NCI-H526 (cell line): ENCODE measurements around the gene HNRNPC.
A peak's percentile ranks its signal among the peaks of the same experiment; 100 is the strongest.
"Not testable (repeated sequence)": the region's sequence is repeated elsewhere in the genome, so short reads cannot be mapped to it uniquely, and the experiment has no call there.

ENCODE experiments used
- DNase-seq, 2 experiments: peaks; one replicate each; lab custom pipeline; 2025; lab: John Stamatoyannopoulos, UW

Gene HNRNPC

DNA sequence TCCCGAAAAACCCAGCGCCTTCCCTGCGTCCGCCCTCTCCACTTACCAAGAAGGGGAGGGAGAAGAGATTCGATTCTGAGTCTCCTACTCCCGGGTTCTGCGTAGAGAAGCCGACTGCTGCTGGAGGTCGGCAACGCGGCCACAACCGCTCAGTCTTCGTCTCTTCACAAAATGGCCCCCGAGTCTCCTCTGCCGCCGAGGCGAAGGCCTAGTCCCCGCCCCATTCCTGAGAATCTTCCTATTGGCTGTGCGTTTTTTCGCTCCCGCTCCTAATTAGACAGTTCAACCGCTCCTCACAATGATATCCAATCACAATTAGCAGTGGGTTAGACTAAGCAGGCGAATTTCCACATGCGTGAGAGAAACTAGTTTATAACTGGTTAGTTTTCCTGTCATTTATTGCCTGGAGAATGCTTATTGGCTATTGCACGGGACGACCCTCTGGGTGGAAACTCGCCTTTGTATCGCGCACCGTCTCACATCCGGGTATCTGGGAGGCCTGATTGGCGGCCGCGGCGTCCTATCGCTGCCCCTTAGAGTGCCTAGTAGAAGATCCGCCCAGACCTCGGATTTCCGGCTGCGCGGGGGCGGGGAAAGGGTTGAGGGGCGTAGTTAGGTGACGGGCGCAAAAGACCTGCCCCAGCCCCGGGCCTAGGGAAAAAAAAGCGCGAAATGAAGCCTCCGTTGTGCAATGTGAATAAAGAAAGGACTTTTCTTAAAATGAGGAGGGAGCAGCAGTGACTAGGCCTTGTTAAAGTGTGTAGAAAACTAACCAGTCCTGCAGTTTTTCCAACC is at the start of gene HNRNPC:
Gene HNRNPC (minus strand): TSS at position 191 of the 795 bp plus-strand sequence. CDS start 35,249 bp downstream, outside the sequence.
- DNase-seq = peak; percentile 100

DNA sequence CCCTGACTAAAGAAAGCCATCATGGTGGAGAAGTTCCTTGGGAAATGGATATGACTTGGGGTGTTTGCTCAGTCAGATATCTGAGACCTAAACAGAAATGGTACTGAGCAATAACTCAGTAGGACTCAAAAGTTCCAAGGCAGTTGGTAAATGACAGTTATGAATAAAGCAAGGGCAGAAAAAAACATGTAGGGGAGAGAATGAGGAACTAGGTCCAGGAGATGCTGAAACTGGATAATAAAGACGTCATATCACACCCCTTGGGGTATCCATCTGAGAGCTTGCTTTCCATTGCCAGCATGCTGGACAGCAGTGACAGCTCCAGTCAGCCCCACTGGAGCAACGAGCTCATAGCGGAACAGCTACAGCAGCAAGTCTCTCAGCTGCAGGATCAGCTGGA is 48.2 kb upstream of the HNRNPC start:
- DNase-seq = peak in 1 of 2 experiments; percentile 11

DNA sequence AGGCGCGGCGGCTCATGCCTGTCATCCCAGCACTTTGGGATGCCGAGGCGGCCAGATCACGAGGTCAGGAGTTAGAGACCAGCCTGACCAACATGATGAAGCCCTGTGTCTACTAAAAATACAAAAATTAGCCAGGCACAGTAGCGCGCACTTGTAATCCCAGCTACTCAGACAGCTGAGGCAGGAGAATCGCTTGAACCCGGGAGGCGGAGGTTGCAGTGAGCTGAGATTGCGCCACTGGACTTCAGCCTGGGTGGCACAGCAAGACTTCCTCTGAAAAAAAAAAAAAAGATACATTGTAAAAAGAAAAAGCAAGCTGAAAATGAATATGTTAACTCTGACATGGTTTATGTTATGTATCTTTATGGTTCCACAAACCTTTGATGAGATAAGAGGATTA is 44.3 kb upstream of the HNRNPC start:
- DNase-seq = no peak

DNA sequence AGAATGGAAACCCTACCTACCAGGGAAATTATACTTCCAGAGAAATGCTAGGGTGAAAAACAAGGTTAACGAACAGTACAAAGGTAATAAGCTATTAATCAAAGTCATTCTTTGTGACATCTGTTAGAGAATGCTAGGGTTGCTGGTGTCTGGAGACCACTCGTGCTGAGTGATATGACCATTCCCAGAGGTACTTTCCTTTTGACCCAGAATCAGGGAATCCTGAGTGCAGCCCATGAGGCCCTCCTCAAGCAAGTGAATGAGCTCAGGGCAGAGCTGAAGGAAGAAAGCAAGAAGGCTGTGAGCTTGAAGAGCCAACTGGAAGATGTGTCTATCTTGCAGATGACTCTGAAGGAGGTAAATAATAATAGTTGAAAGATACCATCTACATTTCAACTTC is 42.4 kb upstream of the HNRNPC start:
- no peak for DNase-seq

DNA sequence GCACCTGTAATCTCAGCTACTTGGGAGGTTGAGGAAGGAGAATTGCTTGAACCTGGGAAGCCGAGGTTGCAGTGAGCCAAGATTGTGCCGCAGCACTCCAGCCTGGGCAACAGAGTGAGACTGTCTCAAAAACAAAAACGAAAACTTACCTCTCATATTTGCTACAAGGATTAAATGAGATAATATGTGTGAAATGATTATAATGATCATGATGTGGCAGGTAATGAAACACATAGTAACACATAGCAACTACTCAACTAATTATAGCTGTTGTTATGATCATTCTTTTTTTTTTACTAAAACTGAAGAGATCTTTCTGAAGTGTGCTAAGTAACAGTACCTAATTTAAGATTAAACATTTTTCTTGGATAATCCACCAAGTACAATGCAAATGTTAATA is 40.7 kb upstream of the HNRNPC start:
- DNase-seq = no peak

DNA sequence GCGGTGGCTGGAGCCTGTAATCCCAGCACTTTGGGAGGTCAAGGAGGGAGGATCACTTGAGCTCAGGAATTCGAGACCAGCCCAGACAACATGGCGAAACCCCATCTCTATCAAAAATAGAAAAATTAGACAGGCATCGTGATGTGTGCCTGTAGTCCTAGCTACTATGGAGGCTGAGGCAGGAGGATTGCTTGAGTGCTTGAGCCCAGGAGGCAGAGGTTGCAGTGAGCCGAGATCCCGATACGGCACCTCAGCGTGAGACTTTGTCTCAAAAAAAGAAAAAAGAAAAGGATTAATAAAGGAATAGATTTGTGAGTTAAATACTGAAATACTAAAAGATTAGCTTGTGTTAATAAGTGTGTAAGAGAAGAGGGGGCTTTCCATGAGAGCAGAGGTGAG is 40.0 kb upstream of the HNRNPC start:
- no peak for DNase-seq

DNA sequence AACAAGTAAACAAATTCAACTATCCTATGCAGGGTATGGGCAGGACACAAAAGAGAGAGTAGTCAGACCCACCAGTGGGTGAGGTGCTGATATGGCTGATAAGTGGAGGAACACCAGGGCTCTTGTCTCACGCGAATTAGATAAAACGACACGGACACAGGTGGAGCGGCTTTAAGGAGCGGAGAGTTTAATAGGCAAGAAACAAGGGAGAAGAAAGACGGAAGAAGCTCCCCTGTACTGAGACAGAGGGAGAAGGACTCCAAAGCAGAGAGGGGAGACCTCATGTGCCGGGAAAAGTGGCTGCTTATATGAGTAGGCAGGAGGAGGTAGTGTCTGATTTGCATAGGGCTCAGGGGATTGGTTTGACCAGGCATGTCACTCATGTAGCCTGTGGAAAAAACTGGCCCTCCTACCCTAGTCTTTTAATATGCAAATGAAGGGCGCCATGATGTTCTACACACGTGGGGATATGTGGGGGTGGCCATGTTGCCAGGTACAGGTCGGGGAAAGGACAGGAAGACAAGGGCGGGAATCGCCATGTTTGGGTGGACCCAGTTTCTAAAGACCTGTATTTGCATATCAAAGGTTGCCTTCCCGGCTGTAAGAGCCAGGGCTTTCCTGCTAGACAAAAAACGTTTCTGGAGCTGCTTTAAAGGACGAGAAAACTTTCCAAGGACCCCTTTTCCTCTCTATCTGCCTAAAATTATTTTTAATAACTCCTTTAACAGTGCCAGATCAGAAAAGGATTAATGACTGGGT is 39.4 kb upstream of the HNRNPC start:
- DNase-seq = peak; percentile 98 to 99

DNA sequence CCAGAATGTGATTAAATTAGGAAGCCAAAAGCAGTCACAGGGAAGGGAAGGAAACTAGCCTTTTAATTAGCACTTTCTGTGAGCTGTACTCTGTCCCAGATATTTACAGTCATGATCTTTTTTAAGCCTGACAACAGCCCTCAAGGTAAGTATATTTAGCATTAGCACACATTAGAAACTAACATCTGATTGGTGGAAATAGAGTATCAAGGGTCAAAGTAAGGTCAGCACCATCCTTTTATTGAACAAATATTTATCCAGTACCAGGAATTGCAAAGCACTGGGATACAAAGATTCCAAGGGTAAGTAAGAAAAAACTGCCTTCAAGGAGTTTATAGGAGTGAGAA is 38.9 kb upstream of the HNRNPC start:
- DNase-seq = peak in 1 of 2 experiments; percentile 50

DNA sequence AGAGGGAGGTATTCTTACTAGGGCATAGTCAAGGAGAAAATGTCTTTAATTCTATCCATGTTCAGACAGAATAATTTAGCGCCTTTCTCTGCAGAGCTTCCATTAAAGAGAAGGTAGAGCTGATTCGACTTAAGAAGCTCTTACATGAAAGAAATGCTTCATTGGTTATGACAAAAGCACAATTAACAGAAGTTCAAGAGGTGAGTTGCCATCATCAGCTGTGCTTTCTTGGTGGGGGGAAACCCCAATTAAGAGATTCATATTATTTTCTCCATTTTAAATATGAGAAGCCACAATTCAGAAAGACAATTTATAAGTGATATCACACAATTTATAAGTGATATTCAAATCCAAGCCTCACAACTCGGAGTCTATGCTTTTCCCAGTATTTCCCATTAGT is 38.4 kb upstream of the HNRNPC start:
- no peak for DNase-seq

DNA sequence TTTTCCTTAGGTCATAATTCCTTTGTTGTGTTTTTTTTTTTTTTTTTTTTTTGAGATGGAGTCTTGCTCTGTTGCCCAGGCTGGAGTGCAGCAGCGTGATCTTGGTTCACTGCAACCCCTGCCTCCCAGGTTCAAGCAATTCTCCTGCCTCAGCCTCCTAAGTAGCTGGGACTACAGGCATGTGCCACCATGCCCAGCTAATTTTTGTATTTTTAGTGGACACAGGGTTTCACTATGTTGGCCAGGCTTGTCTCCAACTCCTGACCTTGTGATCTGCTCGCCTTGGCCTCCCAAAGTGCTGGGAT is 33.5 kb upstream of the HNRNPC start:
- DNase-seq = not testable (repeated sequence)

DNA sequence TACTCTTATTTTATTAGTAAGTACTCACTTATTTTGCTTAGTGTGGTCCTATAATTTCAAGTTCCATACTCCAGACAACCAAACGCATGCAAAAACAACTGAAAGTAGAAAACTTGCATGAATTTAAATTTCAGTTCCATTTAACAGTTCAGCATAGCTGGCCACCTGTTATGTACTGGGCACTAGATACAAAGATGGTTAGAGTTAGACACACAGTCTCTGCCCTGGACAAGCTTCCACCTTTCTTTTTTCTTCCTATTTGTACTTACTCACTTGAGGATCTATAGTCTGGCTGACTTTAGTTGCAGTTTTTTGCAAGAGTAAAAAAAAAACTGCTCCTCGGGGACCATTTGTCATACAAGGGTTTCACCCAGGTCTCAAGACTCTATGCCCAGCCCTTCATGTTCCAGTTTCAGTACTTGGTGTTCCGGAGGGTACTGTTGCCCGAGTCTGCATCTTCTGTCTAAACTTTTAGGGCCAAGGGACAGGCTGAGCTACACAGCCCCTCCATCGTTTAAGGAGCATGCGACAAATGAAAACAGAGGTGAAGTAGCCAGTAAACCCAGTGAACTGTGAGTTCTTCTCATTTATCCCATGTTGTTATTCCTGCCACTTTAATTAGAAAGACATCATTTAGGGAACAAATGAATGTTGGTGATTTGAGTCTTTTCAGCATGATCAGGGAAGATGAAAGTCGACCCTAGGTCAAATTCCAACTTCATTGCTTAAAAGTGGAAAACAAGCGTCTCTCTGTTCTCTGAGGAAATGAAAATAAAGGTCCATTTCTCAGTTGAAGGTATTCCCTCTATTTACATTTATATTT is 33.0 kb upstream of the HNRNPC start:
- no peak for DNase-seq

DNA sequence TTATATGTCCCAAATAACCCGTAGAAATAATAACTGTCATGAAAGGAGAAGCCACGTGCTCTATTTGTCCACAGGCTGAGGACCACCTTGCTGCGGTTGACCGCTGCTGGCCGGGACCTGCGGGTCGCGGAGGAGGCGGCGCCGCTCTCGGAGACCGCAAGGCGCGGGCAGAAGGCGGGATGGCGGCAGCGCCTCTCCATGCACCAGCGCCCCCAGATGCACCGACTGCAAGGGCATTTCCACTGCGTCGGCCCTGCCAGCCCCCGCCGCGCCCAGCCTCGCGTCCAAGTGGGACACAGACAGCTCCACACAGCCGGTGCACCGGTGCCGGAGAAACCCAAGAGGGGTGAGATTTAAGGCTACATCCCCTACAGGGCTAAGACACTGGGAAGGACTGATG is 31.6 kb upstream of the HNRNPC start:
- peak in 1 of 2 experiments; percentile 20 for DNase-seq

DNA sequence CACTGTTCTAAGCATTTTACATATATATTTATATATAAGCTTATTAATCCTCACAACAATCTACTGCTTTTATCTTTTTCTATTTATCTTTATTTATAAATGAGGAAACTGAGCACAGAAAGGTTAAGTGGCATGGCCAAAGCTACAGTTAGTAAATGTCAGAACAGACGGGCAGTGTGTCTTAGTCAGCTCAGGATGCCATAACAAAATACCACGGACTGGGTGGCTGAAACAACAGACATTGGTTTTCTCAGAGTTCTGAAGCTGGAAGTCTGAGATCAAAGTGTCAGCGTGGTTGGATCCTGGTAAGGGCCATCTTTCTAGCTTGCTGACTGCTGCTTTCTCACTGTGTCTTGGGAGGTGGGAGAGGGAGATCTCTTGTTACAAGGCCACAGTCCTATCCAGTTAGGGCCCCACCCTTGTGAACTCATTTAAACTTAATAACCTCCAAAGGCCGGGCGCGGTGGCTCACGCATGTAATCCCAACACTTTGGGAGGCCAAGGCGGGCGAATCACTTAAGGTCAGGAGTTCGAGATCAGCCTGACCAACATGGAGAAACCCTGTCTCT is 30.4 kb upstream of the HNRNPC start:
- no peak for DNase-seq

DNA sequence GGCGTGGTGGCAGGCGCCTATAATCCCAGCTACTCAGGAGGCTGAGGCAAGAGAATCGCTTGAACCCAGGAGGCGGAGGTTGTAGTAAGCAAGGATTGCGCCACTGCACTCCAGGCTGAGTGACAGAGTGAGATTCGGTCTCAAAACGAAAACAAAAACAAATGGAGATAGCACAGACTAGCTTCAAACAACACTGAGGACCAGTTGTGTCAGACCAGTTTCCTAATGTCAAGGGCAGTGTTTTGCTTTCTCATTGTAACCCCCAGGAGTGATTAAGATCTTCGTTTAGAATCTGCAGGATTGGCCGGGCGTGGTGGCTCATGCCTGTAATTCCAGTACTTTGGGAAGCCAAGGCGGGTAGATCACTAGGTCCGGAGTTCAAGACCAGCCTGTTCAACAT is 29.1 kb upstream of the HNRNPC start:
- DNase-seq = no peak

DNA sequence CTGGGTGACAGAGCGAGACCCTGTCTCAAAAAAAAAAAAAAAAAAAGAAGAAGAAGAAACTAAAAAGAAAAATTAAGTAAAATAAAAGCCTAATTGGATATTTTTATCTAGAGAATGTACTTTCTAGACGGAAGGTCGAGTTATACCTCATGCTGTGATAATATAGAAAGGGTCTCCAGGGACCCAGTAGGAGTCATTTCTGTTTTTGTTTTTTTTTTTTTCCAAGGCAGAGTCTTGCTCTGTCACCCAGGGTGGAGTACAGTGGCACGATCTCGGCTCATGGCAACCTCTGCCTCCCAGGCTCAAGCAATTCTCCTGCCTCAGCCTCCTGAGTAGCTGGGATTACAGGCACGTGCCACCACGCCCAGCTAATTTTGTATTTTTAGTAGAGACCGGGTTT is 24.8 kb upstream of the HNRNPC start:
- not testable (repeated sequence) for DNase-seq

DNA sequence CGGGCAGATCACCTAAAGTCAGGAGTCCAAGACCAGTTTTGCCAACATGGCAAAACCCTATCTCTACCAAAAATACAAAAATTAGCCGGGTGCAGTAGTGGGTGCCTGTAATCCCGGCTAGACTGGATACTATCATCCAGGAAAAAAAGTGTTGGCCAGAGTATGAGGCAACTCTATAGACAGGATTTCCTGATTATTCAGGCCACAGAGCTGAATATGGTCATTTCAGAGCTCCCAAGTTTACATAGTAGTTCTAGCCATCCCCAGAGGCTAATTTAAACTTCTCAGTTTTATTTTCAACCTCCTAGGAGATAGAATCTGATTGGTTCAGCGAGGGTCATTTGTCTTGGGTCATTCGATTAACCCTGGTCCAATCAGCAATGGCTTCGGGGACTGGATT is 17.9 kb upstream of the HNRNPC start:
- DNase-seq = no peak

DNA sequence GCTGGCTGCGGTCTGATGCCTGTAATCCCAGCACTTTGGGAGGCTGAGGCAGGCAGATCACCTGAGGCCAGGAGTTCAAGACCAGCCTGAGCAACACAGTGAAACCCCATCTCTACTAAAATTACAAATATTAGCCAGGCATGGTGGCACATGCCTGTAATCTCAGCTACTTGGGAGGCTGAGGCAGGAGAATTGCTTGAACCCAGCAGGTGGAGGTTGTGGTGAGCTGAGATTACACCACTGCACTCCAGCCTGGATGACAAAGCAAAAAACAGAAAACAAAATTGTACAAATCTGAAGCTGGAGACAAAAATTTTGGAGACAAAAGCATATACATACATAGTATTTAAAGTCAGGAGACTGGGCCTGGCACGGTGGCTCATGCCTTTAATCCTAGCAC is 17.3 kb upstream of the HNRNPC start:
- not testable (repeated sequence) for DNase-seq

DNA sequence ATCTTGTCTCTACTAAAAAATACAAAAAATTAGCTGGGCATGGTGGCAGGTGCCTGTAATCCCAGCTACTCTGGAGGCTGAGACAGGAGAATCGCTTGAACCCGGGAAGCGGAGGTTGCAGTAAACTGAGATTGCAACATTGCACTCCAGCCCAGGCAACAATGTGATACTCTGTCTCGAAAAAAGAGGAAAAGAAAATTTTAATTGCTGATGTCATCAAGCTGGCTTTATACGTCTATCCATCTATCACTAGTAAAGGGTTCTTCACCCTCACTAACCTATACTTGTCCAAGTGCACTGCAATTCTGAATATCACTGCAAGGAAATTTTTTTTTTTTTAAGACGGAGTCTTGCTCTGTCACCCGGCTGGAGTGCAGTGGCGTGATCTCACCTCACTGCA is 12.7 kb upstream of the HNRNPC start:
- DNase-seq = not testable (repeated sequence)

DNA sequence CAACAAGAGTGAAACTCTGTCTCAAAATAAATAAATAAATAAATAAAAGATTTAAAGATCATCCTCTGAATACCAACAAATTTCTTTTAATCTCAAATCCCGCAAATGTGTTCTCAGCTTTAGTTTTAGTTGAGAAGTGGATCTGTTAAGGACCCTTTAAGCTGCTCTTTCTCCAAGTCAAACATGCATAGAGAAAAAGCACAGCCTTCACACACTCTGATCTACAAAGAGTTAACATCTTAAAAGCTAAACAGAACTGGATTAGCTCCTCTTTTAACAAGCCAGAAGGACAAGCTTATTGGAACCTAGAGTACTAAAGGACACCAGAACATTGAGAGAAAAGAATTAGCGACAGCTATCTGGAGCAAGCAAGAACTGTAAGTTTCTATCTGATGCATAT is 10.5 kb upstream of the HNRNPC start, which contains the start of gene RPGRIP1:
Gene RPGRIP1 (plus strand): TSS at position 301 of the 400 bp plus-strand sequence. CDS start 7,894 bp downstream, outside the sequence.
- DNase-seq = no peak

DNA sequence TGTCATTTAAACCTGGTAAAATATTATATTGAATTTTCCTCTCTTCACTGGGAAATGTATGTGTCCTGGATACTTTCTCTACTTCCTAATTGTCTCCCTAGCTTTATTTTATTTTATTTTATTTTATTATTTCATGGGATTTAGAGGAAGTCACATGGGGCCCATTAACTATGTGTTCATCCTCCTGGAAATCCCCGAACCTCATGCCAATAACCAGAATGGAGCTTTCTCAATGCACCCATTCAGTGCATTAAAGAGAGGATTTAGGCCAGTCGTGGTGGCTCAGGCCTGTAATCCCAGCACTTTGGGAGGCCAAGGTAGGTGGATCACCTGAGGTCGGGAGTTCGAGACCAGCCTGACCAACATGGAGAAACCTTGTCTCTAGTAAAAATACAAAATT is 9.4 kb upstream of the HNRNPC start:
- DNase-seq = no peak

DNA sequence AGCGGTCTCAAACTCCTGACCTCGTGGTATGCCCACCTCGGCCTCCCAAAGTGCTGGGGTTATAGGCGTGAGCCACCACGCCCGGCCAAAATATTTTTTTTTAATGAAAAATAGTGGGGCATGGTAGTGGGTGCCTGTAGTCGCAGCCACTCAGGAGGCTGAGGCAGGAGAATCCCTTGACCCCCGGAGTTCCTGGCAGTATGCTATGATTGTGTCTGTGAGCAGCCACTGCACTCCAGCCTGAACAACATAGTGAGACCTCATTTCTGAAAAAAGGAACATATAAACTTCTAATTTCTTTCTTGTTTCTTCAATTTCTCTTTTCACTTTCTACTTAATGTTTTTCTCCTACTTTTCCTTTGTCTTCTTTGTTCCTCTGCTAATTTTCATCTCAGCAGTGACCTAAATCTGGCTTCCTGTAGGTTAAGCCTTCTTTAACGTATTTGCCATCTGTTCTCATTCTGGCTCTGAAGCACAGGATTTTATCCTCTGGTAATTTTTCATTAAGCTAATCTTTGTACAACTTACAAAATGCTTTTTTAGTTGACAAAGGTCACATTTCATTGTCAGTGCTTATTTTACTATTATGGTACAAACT is 6.1 kb upstream of the HNRNPC start:
- no peak for DNase-seq

DNA sequence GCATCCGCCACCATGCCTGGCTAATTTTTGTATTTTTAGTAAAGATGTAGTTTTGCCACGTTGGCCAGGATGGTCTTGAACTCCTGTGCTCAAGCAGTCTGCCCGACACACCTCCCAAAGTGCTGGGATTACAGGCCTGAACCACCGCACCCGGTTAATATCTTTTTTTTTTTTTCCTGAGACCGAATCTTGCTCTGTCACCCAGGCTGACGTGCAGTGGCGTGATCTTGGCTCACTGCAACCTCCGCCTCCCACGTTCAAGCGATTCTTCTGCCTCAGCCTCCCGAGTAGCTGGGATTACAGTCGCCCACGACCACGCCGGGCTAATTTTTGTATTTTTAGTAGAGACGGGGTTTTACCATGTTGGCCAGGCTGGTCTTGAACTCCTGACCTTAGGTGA is 3.4 kb upstream of the HNRNPC start:
- DNase-seq = not testable (repeated sequence)
